Right ventricle myocardium superior (tissue), 1 donor: Measurements from ENCODE around the gene RPRM. TPM values are rescaled to one million over a fixed set of nuclear protein-coding genes. Genes with fewer than 3 reads are reported as not detected.
"Not testable (repeated sequence)": the region's sequence is repeated elsewhere in the genome, so short reads cannot be mapped to it uniquely, and the experiment has no call there.

ENCODE experiments used
- ATAC-seq: fragments of 200-7000 bp; cut with Tn5 transposase; one replicate; pipeline ENCODE4 v1.9.1; 2020; ENCODE audit warnings: mild to moderate bottlenecking; ENCODE audit not compliant: poor library complexity
- DNase-seq: peaks from one replicate; pipeline ENCODE4 v3.0.0-alpha.2; 2020
- intact Hi-C: fragments of 100-400 bp; cut with DNase I; formaldehyde crosslinking; loops from one replicate; pipeline ENCODE4 v1.11.2; 2022
- total RNA-seq: library from RNA; stranded (reverse); fragmentation: NEBNext Ultra II Directional; extraction: Animal tissue kit (Norgen Biotek cat#: 25700); gene quantifications from one replicate; pipeline ENCODE4 v1.2.1, GENCODE V29; 2021
- donor health status: DM: no; HTN: yes; CAD: no; lungs with severe emphysema.

Gene RPRM
- total RNA-seq, 1 donor from 2014 or later: not detected

DNA sequence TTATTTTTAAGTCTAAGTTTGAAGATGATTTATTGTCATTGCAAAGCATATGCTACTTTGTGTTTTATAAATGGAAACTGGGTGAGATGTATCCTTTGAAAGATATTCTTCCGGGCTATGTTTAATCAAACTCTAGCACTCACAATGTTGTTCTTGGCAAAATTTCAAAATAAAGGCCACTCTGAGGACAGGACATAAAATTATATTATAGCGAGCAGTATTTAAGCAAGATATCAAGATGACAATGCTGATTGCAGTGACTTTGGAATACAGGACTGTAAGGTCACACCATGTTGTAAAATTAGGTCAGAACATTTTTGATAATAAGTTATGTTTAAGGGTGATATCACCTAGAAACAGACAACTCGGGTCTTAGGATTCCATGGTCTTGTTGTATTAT lies 14.2 kb downstream of the RPRM start:
- ATAC-seq (no peak), DNase-seq (no peak)
- intact Hi-C loops: no loop called here

DNA sequence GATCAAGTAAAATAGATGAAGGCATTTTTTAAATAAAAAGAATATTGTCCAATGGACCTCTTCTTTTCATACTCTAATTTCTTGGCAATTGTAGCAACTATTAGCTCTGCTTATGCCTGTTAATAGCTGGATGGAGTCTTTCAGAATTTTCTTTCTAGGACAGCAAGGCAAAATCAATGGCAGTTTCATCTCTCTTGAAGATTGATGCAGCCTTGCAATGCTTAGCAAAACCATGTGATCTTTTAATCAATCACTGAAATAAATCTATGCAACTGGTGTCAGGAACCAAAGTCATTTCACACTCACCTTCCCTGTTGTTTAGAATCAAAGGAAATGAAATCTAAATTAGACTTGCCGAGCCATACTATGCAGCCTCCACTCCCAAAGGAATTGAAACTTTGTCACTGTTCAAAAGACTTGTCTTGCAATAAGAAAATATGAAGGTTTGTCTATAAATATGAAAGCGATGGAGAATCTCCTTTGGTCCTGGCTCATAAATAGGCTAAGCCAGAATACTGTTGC lies 16.2 kb downstream of the RPRM start:
- ATAC-seq (no peak), DNase-seq (no peak)
- intact Hi-C loops: no loop called here

DNA sequence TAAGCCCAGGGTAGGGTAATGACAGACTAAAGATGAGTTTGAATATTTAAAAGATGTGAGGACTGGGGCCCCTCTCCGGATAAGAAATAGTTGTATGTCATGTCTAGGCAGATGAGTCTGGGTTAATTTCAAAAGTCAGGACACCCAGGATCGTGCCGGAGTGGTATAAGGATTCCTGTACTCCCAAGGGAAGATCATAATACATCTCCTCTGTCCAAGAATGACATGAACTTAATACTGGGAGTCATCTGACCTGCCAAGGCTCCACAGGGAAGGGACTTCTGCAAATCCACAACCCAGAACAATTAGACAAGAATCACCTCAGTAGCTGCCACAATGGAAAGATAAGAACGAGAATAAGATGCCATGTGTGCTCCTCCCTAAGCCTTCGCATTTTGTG lies 17.1 kb downstream of the RPRM start:
- intact Hi-C loops: no loop called here
- DNase-seq (no peak), ATAC-seq (no peak)

DNA sequence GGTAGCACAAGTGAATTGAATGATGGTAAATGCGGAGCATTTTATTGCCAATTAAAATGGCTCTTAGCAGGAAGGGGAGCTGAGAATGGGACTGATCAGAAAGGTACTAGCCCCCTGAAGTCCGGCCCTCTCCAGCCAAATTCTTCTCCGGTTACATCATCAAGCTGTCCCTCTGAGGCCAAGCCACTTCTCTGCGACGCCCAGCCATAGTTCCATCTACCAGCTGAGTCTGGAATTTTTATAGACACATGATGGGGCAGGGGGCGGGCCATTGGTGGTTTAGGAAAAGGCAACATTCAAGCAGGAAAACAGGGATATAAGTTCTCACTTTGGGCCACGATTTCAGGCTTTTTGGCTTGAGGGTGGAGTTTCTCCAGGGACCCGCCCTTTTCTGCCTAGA lies 22.7 kb downstream of the RPRM start:
- intact Hi-C loops: no loop called here
- ATAC-seq (no peak), DNase-seq (no peak)

DNA sequence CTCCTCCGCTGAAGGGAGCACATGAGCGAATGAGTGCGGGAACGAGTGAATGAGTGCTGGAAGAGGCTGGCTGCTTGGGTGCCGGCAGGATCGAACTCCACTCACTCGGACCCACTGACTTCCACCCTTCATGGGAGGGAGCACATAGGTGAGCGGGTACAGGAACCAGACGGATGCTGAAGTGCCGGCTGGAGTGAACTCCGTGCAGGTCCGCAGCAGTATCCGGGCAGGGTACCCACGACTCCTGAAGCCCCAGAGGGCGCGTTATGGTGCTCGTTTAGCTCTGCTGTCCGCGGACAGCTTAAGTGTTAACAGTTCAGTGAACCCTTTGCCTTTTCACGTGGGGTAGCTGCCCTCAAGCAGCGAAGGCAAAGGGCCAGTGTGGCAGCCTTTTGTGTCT lies 23.2 kb downstream of the RPRM start:
- intact Hi-C loops: no loop called here
- DNase-seq (no peak), ATAC-seq (no peak)

DNA sequence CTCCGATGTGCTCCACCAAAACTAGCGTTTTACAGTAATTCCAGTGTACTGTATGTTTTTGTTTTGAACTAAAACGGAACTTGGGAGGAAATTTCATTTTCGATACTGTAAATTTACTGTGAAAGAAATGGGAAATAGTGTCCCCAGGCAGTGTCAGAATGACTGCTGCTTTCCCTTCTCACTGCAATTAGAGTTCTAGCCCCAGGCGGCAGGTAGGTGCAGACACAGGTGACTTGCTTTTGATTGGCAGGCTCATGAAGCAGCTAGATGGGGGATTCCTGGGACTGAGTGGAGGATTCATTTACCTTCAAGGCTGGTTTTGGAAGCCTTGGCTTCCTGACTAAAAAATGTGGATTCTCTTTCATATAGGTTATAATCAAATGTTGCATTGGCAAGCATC lies 27.0 kb downstream of the RPRM start:
- intact Hi-C loops: no loop called here
- DNase-seq (no peak), ATAC-seq (no peak)

DNA sequence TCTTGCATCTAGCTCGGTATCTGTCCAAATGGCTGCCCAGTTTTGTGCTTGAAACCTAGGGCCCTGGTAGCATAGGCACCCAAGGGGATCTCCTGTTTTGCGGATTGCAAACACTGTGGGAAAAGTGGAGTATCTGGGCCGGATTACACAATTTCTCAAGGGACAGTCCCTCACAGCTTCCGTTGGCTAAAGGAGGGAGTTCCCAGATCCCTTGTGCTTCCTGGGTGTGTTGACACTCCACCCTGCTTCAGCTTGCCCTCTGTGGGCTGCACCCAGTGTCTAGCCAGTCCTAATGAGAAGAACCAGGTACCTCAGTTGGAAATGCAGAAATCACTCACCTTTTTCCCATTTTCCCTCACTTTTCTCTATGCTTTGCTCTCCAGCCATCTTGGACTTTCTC lies 35.5 kb downstream of the RPRM start:
- intact Hi-C loops: no loop called here
- ATAC-seq (no peak), DNase-seq (no peak)

DNA sequence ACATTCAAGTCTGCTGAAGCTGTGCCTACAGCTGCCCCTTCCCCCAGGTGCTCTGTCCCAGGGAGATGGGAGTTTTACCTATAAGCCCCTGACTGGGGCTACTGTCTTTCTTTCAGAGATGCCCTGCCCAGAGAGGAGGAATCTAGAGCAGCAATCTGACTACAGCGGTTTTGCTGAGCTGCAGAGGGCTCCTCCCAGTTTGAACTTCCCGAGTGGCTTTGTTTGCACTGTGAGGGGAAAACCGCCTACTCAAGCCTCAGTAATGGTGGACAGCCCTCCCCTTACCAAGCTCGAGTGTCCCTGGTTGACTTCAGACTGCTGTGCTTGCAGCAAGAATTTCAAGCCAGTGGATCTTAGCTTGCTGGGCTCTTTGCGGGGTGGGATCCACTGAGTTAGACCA lies 35.9 kb downstream of the RPRM start:
- ATAC-seq, intact Hi-C loops, DNase-seq: not testable (repeated sequence)

DNA sequence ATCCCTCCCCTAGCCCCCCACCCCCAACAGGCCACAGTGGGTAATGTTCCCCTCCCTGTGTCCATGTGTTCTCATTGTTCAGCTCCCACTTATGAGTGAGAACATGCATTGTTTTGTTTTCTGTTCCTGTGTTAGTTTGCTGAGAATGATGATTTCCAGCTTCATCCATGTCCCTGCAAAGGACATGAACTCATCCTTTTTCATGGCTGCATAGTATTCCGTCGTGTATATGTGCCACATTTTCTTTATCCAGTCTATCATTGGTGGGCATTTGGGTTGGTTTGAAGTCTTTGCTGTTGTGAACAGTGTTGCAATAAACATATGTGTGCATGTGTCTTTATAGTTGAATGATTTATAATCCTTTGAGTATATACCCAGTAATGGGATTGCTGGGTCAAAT lies 38.5 kb downstream of the RPRM start:
- ATAC-seq, intact Hi-C loops, DNase-seq: not testable (repeated sequence)

DNA sequence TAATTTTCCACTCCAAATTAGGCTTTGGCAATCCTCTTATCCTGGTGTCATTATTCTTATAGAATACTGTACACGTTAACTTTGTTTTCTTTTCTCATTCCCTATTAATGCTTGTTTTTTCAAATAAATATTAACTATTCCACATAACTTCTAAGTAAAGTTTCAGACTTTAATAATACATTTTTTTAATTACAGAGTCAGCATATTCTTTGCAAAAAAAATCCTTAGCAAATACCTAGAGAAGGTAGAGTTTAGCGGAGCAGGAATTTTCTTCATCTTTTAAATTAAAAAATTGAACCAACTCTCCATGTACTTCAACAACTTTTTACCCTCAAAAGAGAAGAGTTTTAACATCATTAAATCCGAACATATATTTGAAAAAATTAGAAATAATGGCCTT lies 45.2 kb downstream of the RPRM start:
- ATAC-seq (no peak), DNase-seq (no peak)
- intact Hi-C loops: no loop called here

DNA sequence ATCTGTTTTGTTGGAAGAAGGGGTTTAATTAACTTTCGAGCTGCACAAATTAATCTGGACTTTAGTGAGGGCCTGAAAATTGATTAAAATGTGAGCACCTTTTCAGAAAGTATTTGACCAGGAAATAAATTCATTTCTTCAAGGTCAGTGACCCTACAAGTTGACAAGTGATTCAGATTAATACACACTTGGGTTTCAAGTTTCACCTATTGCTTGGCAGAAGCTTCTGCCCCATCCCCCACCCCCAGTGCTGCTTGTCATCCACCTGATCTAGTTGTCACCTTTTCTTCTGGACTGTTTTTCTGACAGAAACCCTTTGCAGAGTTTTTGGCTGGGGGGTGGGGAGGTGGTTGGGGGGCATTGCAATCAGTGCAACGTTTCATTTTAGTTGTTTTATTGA lies 46.2 kb downstream of the RPRM start:
- ATAC-seq (no peak), DNase-seq (no peak)
- intact Hi-C loops: no loop called here

DNA sequence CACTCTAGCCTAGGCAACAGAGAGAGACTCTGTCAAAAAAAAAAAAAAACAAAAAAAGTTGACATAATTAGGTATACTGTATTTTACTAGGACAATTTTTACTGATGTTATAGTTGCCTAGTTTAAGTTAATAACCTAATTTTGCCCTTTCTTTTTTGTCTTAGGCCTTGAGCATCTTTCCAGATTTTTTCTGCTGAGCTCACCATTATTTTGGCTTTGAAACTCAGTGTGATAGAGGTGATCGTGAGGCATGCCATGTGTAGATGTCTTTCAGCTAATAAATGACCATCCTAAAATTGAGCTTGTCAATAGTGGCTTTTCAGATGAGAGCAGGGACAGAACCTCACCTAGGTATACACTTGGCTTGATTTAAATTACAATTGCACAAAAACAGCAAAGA lies 47.4 kb downstream of the RPRM start:
- intact Hi-C loops: no loop called here
- DNase-seq: no peak

More for the DNA sequence above, 47.4 kb downstream of the RPRM start:
- ATAC-seq: no peak
